ENCODE measurements around the gene TULP1.
A peak's percentile ranks its signal among the peaks of the same experiment; 100 is the strongest.

Gene TULP1

DNA sequence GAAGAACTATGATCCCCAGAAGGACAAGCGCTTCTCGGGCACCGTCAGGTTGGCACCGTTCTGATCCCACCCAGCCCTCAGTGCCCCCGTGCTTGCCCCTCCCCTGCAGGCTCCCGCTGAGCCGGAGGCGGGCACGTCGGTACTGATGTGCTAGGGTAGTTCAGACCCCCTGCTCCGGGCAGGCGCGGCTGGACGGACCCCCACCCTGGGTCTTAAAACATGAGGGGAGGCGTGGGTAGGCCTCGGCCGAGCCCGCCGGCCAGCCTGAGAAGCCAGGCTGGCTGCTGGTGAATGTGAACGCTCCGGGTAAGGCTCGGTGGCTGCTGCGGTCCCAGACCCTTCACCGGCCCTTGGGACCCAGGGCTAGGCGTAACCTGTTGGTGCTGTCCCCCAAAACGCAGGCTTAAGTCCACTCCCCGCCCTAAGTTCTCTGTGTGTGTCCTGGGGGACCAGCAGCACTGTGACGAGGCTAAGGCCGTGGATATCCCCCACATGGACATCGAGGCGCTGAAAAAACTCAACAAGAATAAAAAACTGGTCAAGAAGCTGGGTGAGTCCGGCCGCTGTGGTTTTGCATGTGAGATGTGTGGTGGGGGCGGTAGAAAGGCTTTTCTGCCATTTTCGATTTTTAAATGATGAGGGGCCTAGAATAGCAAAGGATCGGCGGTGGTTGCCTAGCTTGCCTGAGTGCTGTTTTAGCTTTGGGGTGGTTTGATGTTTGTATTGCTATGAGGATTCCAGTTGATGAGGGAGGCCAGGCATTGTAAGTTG lies 43.5 kb downstream of the TULP1 start:
- Histone ChIP-seq H3K36me3 (peaks cover 86% of the 10 kb centered on the region), H3K27me3 (ENCODE audit: insufficient read depth, low read depth, severe bottlenecking) (no peaks in the 10 kb centered on the region)
- DNase-seq, result no peak

DNA sequence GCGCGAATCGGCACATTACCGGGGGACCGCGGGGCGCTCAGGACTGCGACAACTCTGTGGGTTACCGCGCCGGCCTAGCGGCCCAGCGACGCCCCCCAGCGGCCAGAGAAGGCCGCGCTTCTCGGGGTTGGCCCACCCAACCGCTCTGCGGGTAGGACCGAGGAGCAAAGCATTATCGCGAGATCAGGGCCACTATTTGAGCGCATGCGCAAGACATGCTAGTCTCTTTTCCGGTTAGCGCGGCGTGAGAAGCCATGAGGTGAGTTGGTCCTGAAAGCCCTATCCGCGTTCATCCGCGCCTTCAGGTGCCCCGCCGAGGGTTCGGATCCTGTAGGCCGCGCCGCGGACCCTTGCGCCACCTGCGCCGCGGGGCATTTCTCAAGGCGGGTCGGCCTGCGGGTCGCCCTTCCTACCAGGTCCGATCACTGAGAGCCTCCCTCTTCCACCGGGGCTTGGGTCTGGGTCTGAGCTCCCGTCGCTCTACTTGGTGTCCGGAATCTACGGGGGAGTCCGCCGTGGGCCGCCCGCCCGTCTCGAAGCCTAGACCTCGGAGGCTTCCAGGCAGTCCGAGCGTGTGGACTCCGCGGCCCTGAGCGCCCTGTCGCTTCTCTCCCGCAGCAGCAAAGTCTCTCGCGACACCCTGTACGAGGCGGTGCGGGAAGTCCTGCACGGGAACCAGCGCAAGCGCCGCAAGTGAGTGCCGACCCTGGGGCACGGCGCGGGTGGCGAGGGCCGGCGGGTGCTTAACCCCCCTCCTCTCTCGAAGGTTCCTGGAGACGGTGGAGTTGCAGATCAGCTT lies 44.3 kb downstream of the TULP1 start, which contains the start of gene RPL10A:
TSS of gene RPL10A (plus strand) at position 221 of the 799 bp plus-strand sequence. CDS start at position 255, 34 bp downstream.
- H3K36me3 ChIP-seq, result peaks cover 84% of the 10 kb centered on the region
- H3K27ac ChIP-seq, result peak within 1 kb of the TSS; percentile 91
- peak; percentile 99 for DNase-seq
- H3K4me3 ChIP-seq (ENCODE audit: low read depth, low read length), result peak within 1 kb of the TSS; percentile 86
- TF ChIP-seq, protein P1, sequence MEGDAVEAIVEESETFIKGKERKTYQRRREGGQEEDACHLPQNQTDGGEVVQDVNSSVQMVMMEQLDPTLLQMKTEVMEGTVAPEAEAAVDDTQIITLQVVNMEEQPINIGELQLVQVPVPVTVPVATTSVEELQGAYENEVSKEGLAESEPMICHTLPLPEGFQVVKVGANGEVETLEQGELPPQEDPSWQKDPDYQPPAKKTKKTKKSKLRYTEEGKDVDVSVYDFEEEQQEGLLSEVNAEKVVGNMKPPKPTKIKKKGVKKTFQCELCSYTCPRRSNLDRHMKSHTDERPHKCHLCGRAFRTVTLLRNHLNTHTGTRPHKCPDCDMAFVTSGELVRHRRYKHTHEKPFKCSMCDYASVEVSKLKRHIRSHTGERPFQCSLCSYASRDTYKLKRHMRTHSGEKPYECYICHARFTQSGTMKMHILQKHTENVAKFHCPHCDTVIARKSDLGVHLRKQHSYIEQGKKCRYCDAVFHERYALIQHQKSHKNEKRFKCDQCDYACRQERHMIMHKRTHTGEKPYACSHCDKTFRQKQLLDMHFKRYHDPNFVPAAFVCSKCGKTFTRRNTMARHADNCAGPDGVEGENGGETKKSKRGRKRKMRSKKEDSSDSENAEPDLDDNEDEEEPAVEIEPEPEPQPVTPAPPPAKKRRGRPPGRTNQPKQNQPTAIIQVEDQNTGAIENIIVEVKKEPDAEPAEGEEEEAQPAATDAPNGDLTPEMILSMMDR (IDR thresholded peaks at IDR 0.05; ENCODE audit: low read depth, low read length), result peak; percentile 99
- no peaks in the 10 kb centered on the region for H3K27me3 ChIP-seq (ENCODE audit: insufficient read depth, low read depth, severe bottlenecking)
- no peaks in the 10 kb centered on the region for H3K9me3 ChIP-seq (ENCODE audit: severe bottlenecking)

More for the DNA sequence above, 43.5 kb downstream of the TULP1 start:
- TF ChIP-seq, protein P1 (IDR thresholded peaks at IDR 0.05; ENCODE audit: low read depth, low read length), result no peak
- Histone ChIP-seq H3K4me3 (ENCODE audit: low read depth, low read length) (peak overlapping the region; percentile 86), H3K27ac (peak overlapping the region; percentile 91), H3K9me3 (ENCODE audit: severe bottlenecking) (no peaks in the 10 kb centered on the region)

DNA sequence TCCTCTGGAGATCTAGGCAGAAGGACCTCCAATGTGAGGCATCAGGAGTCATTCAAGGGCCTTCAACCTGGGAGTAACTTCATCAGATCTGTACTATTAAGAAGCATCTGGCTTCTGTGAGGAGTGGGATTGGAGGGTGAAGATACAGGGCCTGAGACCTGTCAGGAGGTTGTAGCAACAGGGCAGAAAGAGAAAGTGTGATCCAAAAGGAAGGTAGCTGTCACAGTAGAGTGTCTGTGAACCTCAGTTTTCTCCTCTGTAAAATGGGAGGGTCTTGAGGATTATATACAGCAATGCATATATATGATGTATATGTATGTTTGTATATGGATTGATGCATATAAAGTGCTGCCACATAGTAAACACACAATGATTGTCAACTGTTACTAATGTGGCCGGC lies 47.0 kb downstream of the TULP1 start:
- H3K36me3 ChIP-seq, result peaks cover 84% of the 10 kb centered on the region
- no peaks in the 10 kb centered on the region for H3K27me3 ChIP-seq (ENCODE audit: insufficient read depth, low read depth, severe bottlenecking)
- no peak for DNase-seq
- TF ChIP-seq, protein P1 (IDR thresholded peaks at IDR 0.05; ENCODE audit: low read depth, low read length), result no peak
- H3K27ac ChIP-seq, result no peak overlapping the region
- H3K4me3 ChIP-seq (ENCODE audit: low read depth, low read length), result no peak overlapping the region
- H3K9me3 ChIP-seq (ENCODE audit: severe bottlenecking), result no peaks in the 10 kb centered on the region

DNA sequence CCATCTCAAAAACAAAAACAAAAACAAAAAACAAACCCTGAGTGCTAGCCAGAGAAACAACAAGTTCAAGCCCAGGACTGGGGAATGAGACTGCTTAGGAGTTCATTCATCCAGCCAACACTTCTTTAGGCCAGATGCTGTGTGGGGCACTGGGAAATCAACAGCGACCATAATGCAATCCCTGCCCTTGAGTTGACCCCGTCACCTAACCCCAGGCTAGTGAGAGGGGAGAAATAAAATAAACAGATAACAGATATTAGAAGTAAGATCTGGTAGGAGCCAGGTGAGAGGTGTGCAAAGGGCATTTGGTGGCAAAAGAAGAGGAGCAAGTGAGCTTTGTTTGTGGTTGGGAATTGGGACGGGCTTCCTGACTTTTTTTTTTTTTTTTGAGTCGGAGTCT lies 49.4 kb downstream of the TULP1 start:
- TF ChIP-seq, protein P1 (IDR thresholded peaks at IDR 0.05; ENCODE audit: low read depth, low read length), result no peak
- Histone ChIP-seq H3K27me3 (ENCODE audit: insufficient read depth, low read depth, severe bottlenecking) (no peaks in the 10 kb centered on the region), H3K4me3 (ENCODE audit: low read depth, low read length) (no peak overlapping the region), H3K9me3 (ENCODE audit: severe bottlenecking) (no peaks in the 10 kb centered on the region), H3K27ac (no peak overlapping the region), H3K36me3 (peaks cover 84% of the 10 kb centered on the region)
- no peak for DNase-seq

DNA sequence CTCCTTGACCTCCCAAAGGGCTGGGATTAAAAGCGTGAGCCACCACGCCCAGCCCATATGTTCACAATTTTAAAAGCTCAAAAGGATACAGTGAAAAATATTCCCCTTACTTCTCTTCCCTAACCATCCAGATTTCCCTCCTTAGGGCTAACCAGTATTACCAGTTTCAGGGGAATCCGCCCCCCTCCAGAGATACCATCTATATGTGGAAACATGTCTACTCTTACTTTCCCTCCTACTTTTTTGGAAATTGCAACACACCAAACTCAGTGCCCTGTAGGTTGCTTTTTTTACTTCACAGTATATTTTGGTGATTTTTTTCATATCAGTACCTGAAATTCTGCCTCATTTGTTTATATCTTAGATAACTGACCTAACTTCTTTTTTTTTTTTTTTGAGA lies 51.4 kb downstream of the TULP1 start:
- Histone ChIP-seq H3K4me3 (ENCODE audit: low read depth, low read length) (no peak overlapping the region), H3K27me3 (ENCODE audit: insufficient read depth, low read depth, severe bottlenecking) (no peaks in the 10 kb centered on the region), H3K36me3 (peaks cover 93% of the 10 kb centered on the region), H3K27ac (peak overlapping the region; percentile 8), H3K9me3 (ENCODE audit: severe bottlenecking) (no peaks in the 10 kb centered on the region)
- no peak for DNase-seq
- TF ChIP-seq, protein P1 (IDR thresholded peaks at IDR 0.05; ENCODE audit: low read depth, low read length), result no peak

Measured in WERI-Rb-1 (cell line).